PFSK-1 (cell line): ENCODE measurements around the gene ANK2.

Experiments used
- FOXP2 ChIP-seq: optimal IDR thresholded peaks from 2 replicates; pipeline ENCODE3; 2011; ENCODE audit warnings: borderline replicate concordance, control low read depth, inconsistent platforms; ENCODE audit not compliant: insufficient read depth; ENCODE audit errors: extremely low read length, extremely low read depth
- POLR2AphosphoS5 ChIP-seq: IDR thresholded peaks from 2 replicates; pipeline ENCODE4 v1.6.1; 2012; ENCODE audit warnings: low read depth, mild to moderate bottlenecking, control low read depth, low read length, moderate library complexity
- TAF1 ChIP-seq: IDR thresholded peaks from 2 replicates; pipeline ENCODE4 v1.6.1; 2012; ENCODE audit warnings: low read length, control low read depth, borderline replicate concordance; ENCODE audit not compliant: insufficient read depth
- TF ChIP-seq, protein P1 (sequence below), 2 experiments: IDR thresholded peaks; 2 replicates each; pipeline versions ENCODE4 v1.6.1 to v1.8.0; 2011 to 2012; ENCODE audit warnings: low read depth in 2 of 2, low read length in 2 of 2, control low read depth in 1 of 2, inconsistent platforms in 1 of 2, mild to moderate bottlenecking in 1 of 2, moderate library complexity in 1 of 2; ENCODE audit not compliant: insufficient read depth in 1 of 2

GRCh38 chr4:113383111-113383785 lies 333.8 kb downstream of the ANK2 start:
- TF ChIP-seq POLR2AphosphoS5: no peak
- TF ChIP-seq, protein P1, sequence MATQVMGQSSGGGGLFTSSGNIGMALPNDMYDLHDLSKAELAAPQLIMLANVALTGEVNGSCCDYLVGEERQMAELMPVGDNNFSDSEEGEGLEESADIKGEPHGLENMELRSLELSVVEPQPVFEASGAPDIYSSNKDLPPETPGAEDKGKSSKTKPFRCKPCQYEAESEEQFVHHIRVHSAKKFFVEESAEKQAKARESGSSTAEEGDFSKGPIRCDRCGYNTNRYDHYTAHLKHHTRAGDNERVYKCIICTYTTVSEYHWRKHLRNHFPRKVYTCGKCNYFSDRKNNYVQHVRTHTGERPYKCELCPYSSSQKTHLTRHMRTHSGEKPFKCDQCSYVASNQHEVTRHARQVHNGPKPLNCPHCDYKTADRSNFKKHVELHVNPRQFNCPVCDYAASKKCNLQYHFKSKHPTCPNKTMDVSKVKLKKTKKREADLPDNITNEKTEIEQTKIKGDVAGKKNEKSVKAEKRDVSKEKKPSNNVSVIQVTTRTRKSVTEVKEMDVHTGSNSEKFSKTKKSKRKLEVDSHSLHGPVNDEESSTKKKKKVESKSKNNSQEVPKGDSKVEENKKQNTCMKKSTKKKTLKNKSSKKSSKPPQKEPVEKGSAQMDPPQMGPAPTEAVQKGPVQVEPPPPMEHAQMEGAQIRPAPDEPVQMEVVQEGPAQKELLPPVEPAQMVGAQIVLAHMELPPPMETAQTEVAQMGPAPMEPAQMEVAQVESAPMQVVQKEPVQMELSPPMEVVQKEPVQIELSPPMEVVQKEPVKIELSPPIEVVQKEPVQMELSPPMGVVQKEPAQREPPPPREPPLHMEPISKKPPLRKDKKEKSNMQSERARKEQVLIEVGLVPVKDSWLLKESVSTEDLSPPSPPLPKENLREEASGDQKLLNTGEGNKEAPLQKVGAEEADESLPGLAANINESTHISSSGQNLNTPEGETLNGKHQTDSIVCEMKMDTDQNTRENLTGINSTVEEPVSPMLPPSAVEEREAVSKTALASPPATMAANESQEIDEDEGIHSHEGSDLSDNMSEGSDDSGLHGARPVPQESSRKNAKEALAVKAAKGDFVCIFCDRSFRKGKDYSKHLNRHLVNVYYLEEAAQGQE (IDR thresholded peaks at IDR 0.05; ENCODE audit: insufficient read depth in 1 of 2, low read depth in 2 of 2, low read length in 2 of 2): no peak
- TF ChIP-seq TAF1: no peak
- TF ChIP-seq FOXP2: no peak
